GM08714 (cell line): ENCODE measurements around the gene HSPB9.

ENCODE experiments used
- H3K4me3 ChIP-seq: fragments of 200-500 bp; sonication (Bioruptor generic); 2 replicates; pipeline ENCODE4 v1.5.1; 2014; ENCODE audit warnings: mild to moderate bottlenecking, low read length, inconsistent platforms
- ZNF274 ChIP-seq: IDR thresholded peaks from 2 replicates; pipeline ENCODE4 v1.6.1; 2012; ENCODE audit warnings: mild to moderate bottlenecking, low read depth, low read length

HSPB9 gene

DNA sequence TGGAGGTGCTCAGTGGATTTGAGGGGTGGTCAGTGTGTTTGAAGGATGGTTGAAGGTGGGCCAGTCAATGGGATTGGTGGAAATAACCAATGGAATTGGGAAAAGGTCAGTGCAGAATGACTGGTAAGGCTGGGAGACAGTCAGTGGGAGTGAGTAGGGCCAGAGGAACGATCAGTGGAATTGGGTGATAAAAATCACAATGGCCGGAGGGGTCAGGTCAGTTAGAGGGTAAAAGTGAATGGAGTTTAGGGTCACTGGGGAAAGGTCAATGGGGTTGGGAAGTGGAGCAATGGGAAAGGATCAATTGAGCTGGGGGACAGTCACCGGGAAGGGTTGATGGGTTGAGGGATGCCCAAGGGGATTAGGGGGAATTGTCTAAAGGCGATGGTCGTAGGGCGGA lies 43.1 kb downstream of the HSPB9 start:
- H3K4me3 ChIP-seq: no peak overlapping the region
- no peak for TF ChIP-seq ZNF274

DNA sequence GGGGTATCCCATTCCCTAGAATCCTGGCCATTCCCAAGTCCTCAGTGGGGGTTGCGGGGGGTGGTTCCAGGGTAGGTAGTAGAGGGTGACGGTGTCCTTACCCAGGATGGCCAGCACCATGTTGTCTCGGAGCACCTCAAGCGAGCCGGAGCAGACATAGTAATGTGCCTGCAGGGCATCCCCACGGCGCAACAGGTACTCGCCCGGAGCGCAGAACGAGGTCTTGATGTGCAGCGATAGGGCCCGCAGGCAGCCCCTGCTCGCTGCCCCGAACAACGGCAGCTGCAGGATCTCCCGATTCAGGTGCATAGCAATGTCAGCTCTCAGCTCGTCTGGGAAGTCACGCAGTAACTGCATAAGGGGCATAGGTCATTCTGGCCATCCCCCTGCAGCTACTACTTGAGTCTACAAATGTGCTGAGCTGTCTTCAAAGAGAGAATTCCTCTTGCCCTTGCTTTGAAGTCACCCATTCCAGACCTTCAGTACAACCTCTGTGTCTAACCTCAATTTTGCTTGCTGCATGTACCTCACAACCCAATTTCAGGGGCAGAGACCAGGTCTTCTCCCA lies 43.7 kb downstream of the HSPB9 start:
- no peak overlapping the region for H3K4me3 ChIP-seq

DNA sequence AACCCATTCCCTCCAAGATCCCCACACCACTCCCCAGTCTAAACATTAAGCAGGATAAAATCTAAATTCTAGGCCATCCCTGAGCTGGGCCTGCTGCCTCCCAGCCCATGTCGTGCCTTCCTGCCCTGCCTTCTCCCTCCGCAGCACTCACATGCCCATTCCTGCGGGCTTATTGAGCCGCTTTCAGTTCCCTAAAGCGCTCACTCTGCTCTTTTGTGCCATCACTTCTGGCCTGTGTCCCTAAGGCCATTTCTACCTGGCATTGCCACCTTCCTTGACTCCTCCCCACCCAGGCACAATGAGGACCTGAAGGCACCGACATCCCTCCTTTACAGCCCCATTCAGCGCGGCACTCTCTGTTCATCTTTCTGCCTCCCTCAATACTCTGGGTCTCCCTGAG lies 45.2 kb downstream of the HSPB9 start:
- TF ChIP-seq ZNF274: no peak
- no peak overlapping the region for H3K4me3 ChIP-seq

More for the DNA sequence above, 43.7 kb downstream of the HSPB9 start:
- TF ChIP-seq ZNF274: no peak

DNA sequence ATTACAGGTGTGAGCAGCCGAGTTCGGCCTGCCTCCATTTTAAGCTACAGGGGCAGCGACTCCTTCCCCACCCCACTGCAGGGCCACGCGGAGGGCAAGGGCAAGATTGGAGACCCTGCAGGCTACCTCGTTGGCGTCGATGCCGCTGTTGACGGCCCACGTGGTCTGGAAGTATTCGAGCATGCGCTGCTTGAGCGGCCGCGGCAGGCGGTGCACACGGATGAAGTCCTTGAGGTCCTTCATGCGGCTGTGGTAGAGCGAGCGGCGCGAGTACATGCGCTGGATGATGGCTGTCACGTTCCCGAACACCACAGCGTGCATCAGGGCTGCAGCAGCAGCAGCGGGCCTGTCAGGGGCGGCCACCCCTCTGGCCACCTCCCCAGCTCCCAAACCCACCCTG lies 46.7 kb downstream of the HSPB9 start:
- no peak for TF ChIP-seq ZNF274
- no peak overlapping the region for H3K4me3 ChIP-seq

DNA sequence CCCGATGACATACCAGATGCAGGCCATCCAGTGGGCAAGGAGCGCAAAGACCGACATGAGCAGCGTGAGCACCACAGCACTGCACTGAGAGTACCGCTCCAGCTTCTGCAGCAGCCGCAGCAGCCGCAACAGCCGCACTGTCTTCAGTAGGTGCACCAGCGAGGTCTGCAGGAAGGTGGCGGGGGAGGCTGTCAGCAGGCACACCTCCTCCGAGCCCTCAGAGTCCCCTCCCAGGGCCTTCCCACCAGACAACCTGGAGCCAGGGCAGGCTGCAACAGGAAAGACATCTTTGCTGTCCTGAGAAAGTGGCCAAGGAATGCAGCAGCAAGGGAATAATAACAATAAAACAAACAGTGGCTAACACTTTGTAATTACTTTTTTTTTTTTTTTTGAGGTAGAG lies 49.2 kb downstream of the HSPB9 start:
- TF ChIP-seq ZNF274: no peak
- no peak overlapping the region for H3K4me3 ChIP-seq
